NCI-H69 (cell line): ENCODE data around the gene SDR42E2.
"Not testable (repeated sequence)": the region's sequence is repeated elsewhere in the genome, so short reads cannot be mapped to it uniquely, and the experiment has no call there.

Source experiments
- DNase-seq: peaks from one replicate; lab custom pipeline; 2025; lab: John Stamatoyannopoulos, UW

SDR42E2 gene

DNA sequence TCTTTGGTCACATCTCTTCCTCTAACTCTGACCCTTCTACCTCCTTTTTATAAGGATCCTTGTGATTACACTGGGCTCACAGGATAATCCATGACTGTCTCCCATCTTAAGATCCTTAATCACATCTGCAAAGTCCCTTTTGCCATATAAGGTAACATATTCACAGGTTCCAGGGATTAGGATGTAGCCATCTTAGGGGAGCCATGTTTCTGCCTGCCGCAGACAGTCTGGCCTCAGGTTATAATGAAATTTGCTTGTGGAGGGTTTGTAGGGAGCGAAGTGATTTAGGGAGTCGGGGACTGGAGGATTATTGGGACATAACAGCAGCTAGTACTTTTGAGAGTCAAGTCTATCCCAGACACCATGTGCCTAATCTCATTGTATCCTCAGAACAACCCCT lies 51.5 kb downstream of the SDR42E2 start:
- DNase-seq, result no peak

GRCh38 chr16:22214402-22214801 lies 52.1 kb downstream of the SDR42E2 start:
- DNase-seq, result no peak

- DNase-seq, result peak; percentile 20
Measured at GRCh38 chr16:22214889-22215288, 52.6 kb downstream of the SDR42E2 start.

DNA sequence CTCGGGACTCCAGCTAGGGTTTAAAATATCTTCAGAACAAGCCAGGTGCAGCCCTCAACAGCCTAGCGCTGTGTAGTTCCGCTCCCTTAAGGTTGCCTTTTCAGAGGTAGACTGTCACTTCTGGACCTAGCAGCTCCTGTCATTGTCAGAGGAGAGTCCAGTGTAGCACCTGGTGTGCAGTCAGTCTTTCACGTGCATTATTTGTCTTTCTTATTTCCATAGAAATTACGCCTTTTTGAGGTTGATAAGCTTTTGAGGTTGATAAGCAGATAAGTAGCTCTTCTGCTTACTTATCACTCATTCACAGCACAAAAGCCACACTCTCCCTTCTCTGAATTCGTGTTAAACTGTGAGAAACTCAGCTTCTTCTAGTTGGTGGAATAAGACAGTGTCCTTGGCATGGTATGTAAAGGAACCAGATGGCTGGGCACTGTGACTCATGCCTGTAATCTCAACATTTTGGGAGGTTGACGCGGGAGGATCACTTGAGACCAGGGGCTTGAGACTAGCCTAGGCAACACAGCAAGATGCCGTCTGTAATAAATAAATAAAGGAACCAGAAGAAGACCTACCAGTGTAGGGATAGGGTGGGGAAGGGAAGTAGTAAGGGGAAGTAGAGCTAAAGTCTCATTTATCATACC lies 54.0 kb downstream of the SDR42E2 start:
- no peak for DNase-seq

DNA sequence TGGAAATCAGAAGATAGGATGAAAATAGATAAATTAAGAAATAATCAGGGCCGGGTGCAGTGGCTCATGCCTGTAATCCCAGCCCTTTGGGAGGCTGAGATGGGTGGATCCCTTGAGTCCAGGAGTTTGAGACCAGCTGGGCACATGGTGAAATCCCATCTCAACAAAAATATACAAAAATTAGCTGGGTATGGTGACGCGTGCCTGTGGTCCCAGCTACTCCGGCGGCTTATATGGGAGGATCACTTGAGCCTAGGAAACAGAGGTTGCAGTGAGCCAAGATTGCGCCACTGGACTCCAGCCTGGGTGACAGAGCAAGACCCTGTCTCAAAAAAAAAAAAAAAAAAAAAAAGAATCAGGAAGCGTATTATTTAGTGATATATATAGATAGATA lies 54.5 kb downstream of the SDR42E2 start:
- not testable (repeated sequence) for DNase-seq

- DNase-seq, result no peak
Measured at GRCh38 chr16:22217890-22218730, 55.8 kb downstream of the SDR42E2 start.

- DNase-seq, result no peak
Measured at GRCh38 chr16:22219389-22220068, 57.2 kb downstream of the SDR42E2 start.

DNA sequence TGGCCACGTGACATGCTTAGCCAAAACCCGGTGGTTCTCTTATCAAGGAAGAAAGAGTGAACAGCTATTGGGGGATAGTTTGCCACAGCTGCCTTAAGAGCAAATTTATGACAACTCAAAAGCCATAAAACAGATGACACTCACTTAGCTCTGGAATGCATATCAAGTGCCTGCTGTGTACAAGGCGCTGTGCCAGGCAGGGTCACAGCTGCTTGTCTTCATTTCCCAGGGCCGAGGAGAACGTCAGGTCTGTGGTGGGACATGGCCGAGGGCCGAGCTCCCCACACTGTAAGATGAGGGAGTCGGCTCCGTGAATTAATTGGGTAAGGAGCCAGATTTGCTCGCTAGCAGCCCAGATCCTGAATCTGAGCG lies 57.7 kb downstream of the SDR42E2 start:
- no peak for DNase-seq

DNA sequence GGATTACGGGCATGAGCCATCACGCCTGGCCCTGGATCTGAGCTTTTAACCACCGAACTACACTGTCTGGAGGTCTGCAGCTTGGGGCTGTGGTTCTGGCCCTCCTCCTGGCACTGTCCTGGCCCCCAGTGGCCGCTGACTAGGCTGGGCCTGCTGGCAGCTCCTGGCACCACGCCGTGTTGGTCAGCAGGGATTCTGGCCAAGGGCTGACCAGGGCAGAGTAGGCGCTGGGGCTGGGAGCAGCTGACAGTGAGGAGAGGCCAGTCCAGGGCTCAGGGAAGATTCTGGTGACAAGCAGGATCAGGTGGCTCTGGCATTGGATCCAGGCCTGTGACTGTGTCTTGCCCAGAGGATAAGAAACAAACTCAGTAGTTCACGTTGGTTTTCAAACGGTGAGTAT lies 58.4 kb downstream of the SDR42E2 start:
- DNase-seq, result no peak

DNA sequence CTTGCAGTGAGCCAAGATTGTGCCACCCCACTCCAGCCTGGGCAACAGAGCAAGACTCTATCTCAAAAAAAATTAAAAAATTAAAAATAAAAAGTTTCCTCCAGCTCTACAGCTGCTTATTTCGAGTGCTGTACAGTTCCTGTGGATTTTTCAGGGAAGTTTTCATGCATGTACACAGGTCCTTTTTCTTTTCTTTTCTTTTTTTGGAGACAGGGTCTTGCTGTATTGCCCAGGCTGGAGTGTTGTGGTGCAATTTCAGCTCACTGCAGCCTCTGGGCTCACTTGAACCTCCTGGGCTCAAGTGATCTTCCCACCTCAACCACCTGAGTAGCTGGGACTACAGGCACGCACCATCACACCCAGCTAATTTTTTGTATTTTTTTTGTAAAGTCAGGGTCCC lies 59.7 kb downstream of the SDR42E2 start:
- DNase-seq, result no peak

DNA sequence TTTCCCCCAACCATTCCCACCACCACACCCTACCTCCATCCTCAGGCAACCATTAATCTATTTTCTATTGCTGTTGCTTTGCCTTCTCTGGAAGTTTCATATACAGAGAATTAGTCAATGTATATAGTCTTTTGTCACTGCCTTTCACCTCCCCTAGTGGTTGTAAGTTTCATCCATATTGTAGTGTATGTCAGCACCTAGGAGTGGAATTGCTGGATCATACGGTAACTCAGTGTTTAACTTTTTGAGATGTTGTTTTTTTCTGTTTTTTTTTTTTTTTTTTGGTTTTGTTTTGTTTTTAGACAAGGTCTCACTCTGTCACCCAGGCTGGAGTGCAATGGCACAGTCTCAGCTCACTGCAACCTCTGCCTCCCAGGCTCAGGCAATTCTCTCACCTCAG lies 60.7 kb downstream of the SDR42E2 start:
- no peak for DNase-seq

DNA sequence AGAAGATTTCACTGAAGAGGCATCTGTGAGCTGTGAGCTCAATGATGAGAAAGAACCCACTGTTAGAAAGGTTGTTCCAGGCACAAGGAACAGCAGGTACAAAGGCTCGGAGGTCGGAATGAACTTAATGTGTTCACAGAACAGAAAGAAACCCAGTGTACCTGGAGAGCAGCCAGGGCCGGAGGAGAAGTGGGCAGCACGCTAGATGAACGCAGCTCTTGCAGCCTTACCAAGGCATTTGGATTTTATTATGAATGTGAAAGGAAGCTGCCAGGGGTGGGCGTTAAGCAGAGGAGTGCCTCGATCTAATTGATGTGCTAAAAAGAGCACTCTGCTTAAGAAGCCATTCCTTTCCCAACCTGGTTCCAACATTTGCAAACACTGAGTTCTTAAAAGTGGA lies 62.8 kb downstream of the SDR42E2 start:
- DNase-seq, result no peak

- no peak for DNase-seq
Measured at GRCh38 chr16:22229889-22230288, 67.6 kb downstream of the SDR42E2 start.

- DNase-seq, result peak; percentile 98
Measured at GRCh38 chr16:22232277-22233036, 70.2 kb downstream of the SDR42E2 start.

GRCh38 chr16:22233037-22233372 lies 70.7 kb downstream of the SDR42E2 start:
- DNase-seq, result no peak

DNA sequence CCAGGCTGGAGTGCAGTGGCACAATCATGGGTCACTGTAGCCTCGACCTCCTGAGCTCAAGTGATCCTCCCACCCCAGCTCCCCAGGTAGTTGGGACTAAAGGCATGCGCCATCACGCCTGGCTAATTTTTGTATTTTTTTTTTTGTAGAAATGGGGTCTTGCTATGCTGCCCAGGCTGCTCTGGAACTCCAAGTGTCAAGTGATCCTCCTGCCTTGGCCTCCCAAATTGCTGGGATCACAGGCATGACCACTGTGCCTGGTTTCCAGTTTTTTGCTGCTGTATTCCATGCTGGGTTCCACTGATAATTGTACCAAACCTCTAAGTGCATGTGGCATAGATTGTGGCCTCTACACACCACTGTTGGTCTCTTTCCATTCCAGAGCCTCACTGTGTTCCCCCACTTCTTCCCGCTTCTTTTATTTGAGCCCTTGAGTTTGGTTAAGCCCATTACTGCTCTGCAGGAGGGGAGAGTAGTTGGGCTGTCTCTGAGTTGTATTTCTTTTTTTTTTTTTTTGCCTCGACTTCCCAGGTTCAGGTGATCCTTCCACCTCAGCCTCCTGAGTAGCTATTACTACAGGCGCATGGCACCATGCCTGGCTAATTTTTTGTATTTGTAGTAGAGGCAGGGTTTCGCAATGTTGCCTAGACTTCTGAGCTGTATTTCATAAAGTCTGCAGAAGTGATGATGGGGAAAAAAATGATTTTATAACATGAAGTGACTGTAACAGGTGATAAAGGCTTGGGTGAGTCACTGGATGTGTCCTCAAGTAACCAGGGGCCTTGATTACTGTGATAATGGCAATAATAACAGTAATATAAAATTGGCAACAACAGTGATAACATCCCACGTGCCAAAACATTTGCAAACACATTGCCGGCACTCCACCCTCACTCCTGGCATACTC lies 73.8 kb downstream of the SDR42E2 start:
- no peak for DNase-seq

DNA sequence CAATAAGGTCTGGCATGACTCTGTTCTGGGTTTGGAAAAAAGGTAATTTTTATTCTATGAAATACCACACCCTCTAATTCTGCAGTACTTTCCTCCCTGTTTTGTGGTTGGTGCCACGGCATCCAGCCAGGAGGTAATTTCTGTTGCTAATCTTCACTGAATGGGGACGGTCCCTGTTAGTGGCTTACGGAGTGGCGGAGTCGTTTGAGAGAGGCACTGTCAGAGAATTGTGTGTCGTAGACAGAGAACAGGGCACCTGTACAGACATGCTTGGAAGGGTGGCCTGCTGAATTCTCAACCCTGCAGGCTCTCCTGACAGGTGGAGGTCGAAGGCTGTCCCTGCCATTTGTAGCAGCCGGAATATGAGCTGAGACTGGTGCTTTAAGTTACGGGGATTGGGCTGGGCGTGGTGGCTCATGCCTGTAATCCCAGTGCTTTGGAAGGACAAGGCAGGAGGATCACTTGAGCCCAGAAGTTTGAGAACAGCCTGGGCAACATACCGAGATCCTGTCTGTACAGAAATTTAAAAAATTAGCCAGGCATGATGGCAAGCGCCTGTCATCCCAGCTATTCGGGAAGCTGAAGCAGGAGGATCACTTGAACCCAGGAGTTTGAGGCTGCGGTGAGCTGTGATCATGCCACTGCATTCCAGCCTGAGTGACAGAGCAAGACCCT lies 77.0 kb downstream of the SDR42E2 start:
- DNase-seq, result no peak

DNA sequence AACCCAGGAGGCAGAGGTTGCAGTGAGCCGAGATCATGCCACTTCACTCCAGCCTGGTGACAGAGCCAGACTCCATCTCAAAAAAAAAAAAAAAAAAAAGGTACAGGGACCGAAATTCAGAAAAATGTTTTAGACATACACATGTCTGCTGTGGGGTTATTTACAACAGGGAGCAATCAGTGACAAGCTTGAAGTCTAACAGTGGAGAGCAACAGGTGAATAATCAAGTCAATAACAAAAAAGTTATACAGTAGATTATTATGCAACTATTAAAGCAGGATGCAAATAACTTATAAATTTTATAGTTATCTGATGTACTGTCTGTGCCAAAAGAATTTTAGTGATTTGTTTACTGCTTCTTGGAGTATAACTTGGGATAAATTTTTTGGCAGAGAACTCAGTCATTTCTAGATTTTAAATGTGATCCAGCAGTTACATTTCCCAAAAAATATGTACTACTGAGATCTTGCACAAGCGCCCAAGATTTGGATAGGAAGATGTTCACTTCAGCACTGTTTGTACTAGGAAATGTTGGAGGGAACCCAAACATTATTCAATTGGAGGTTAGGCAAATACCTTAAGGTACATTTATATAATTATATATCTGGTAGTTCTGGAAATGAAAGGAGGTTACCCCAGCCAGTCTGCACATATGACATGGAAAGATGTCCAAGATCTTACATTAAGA lies 77.9 kb downstream of the SDR42E2 start:
- no peak for DNase-seq
